ENCODE results near the gene C8B.
A peak's percentile ranks its signal among the peaks of the same experiment; 100 is the strongest.

Gene C8B

DNA sequence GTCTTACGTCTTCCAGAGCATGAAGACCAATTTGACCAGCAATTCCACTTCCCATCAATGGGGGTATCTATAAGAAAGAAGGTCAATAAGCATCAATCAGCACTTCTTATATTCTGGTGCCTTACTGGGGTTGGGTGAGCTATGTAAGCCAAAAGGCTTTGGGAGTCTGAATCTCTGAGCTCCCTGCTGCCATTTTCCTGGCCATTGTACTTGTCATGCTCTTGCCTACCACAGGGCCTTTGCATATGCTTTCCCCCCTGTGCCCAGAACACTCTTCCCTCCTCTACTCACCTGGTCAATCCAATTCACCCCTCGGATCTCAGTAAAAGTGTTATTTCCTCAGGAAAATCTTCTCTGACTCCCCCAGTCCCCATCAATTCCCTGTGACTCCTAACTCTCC, 36.3 kb downstream of the C8B start:
- no peak for DNase-seq (ENCODE audit: low spot score)

DNA sequence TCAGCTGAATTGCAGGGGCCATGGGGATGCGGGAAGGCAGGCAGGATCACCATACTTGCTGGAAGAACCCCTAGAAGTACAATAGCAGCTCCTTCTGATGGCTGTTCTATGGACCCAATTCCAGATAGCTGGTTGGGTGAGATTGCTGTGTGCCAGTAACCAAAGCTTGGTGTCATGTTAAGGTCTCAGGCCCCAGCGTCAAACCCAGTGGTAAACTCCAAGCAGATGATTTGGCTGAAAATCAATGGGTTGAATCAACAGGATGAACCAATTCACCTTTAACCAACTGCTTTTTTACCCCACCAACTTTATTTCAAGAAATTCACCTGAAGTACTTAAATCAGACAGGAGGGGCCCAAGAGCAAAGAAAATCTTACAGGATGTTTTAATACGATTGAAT, 37.8 kb downstream of the C8B start:
- no peak for DNase-seq (ENCODE audit: low spot score)

- DNase-seq (ENCODE audit: low spot score), result no peak
These were observed 38.6 kb downstream of the C8B start for GRCh38 chr1:56927171-56927570.

GRCh38 chr1:56925193-56925592, 40.6 kb downstream of the C8B start:
- DNase-seq (ENCODE audit: low spot score), result peak; percentile 61

GRCh38 chr1:56924116-56924515, 41.7 kb downstream of the C8B start:
- DNase-seq (ENCODE audit: low spot score), result no peak

- DNase-seq (ENCODE audit: low spot score), result no peak
These were observed 42.6 kb downstream of the C8B start for GRCh38 chr1:56923201-56923600.

GRCh38 chr1:56922507-56922906, 43.3 kb downstream of the C8B start:
- DNase-seq (ENCODE audit: low spot score), result no peak

GRCh38 chr1:56922070-56922469, 43.7 kb downstream of the C8B start:
- peak; percentile 31 for DNase-seq (ENCODE audit: low spot score)

GRCh38 chr1:56921479-56921878, 44.3 kb downstream of the C8B start:
- peak; percentile 22 for DNase-seq (ENCODE audit: low spot score)

DNA sequence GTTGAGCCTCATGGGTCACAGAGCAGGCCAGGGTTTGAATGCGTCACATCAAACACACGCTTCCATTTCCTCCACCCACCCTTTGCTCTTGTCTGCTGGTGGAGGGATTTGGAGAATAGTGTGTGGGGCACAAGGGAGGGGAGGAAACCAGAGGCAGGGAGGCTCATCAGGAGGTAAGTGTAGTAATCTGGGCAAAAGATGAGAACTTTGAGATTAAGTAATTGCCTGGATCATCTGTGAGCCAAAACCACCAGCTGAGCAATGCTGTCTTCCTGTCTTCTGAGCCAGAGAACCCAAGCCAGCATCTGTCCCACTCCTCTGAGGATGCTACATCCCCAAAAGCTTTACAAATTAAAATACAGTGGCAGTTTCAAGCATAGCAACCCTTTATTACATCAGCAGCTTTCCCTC, 45.2 kb downstream of the C8B start:
- DNase-seq (ENCODE audit: low spot score), result peak; percentile 76

GRCh38 chr1:56917356-56917755, 48.5 kb downstream of the C8B start:
- DNase-seq (ENCODE audit: low spot score), result no peak

DNA sequence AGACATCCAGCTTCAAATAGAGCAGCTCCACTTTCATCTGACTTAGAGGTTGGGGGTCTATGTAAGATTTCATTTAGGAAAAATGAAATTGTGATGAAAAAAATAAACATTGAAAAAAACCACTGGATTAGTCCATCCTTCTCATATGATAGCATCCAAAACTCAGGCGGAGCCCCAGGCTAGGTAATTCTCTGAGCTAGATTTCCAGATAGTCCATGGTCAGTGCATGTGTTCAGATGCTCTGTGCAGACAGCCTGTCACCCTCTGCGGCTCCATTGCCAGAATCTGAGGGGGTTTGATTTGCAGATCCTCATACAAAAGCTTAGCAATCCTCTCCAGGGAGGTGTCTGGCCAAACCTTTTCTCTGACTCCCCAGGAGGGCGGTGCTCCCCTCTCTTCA, 49.2 kb downstream of the C8B start:
- DNase-seq (ENCODE audit: low spot score), result no peak

GRCh38 chr1:56915960-56916359, 49.9 kb downstream of the C8B start:
- DNase-seq (ENCODE audit: low spot score), result peak; percentile 89

GRCh38 chr1:56912325-56912724, 53.5 kb downstream of the C8B start:
- no peak for DNase-seq (ENCODE audit: low spot score)

DNA sequence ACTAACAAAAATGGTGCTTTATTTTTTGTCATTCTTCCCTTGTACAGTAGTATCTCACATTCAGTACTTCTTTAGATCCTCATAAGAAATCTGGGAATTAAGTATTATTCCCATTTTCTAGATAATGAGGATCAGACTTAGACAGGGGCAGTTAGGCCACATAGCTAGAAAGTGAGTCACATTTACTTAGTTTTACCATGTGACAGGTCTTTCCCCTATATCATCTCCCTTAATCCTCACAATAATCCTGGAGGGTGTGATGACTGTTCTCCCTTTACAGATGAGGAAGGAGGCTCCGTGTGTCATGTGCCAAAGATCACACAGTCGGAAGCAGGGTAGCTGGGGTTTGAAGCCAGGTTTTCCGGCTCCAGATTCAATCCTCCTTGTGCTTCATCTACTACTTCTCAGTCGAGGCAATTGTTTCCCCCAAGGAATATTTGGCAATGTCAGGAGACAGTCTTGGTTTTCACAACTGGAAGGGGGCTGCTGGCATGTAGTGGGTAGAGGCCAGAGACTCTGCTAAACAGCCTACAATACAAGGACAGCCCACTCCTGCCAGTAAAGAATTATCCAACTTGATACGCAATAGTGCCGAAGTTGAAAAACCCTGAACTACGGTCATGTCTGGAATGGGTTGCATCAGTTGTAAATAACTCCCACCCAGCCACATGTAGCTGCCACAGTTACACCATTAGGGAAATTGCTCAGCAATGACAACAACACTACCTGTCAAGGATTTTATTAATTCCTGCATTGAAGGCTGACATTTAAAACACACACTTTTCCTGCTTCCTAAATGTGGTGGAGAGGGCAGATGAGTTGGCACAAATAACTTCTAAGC, 54.5 kb downstream of the C8B start:
- peak; percentile 72 for DNase-seq (ENCODE audit: low spot score)

- peak; percentile 29 for DNase-seq (ENCODE audit: low spot score)
These were observed 55.3 kb downstream of the C8B start for GRCh38 chr1:56910441-56910985.

DNA sequence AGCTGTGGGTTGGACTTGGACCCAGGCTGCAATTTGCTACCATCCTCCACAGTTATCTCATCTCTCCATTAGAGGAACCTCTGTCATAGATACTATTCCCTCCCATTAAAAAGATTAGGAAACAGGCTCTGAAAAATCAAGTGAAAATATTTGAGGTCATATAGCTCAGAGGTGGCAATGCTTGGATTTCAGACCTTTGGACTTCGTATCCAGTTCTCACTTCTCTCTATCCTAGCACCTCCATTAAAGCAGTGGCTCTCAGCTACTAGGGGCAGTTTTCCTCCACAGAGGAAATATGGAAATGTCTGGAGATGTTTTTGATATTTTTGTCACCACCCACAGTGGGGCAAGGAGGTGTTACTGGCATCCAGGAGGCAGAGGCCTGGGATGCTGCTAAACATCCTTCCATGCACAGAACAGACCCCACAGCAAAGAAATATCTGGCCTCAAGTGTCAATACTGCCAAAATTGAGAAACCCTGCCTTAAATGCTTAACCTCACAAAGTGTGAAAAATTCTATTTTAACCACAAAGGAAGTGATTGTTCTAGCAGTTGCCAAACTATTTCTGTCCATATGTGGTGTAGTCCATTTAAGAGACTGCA, 57.1 kb downstream of the C8B start:
- DNase-seq (ENCODE audit: low spot score), result no peak

DNA sequence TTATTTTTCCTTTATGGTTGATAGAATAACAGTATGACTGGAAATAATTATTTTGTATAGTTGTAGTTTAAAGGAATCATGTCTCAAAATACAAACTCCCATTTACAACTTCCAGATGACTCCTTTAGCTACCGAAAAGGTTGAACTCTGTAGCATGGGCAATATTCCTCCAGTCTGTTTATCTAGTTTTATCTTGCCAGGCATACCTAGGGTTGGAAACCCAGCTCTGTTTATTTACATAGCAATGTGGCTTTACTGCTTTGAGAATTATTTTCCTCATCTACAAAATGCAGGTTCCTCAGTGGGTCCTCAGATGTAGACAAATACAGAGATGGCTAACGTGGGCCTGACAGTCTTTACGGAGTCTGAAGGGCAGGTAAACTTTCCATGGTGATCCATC, 60.1 kb downstream of the C8B start:
- no peak for DNase-seq (ENCODE audit: low spot score)

- DNase-seq (ENCODE audit: low spot score), result no peak
These were observed 61.0 kb downstream of the C8B start for GRCh38 chr1:56904663-56905397.

GRCh38 chr1:56903778-56904177, 62.0 kb downstream of the C8B start:
- DNase-seq (ENCODE audit: low spot score), result no peak

GRCh38 chr1:56901716-56902115, 64.1 kb downstream of the C8B start:
- peak; percentile 52 for DNase-seq (ENCODE audit: low spot score)

GRCh38 chr1:56898879-56899278, 66.9 kb downstream of the C8B start:
- no peak for DNase-seq (ENCODE audit: low spot score)

DNA sequence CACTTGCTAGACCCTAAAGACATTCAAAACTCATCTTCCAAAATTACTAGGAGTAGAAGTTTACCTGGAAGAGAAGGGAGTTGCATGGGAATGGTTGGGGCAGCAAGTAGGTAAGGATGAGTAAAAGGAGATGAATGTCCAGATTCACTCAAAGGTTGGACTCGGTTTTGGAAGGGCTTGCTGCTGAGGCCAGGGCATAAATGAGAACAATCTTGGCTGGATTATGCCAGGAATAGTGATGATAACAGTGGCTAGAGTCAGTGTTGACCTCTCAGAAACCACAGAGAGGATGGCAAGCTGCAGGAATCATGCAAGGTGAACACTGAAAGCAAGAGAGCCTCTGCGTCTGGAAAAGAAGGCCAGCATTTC, 67.8 kb downstream of the C8B start:
- no peak for DNase-seq (ENCODE audit: low spot score)
